ENCODE data around the gene PPP1R9B. TPM values are rescaled to one million over a fixed set of nuclear protein-coding genes. Genes with fewer than 3 reads are reported as not detected.

Gene PPP1R9B
- total and polyA plus RNA-seq, 2 donors (not counting 1 experiment from before 2014, with no cell fraction given): 80.7 to 220 TPM

DNA sequence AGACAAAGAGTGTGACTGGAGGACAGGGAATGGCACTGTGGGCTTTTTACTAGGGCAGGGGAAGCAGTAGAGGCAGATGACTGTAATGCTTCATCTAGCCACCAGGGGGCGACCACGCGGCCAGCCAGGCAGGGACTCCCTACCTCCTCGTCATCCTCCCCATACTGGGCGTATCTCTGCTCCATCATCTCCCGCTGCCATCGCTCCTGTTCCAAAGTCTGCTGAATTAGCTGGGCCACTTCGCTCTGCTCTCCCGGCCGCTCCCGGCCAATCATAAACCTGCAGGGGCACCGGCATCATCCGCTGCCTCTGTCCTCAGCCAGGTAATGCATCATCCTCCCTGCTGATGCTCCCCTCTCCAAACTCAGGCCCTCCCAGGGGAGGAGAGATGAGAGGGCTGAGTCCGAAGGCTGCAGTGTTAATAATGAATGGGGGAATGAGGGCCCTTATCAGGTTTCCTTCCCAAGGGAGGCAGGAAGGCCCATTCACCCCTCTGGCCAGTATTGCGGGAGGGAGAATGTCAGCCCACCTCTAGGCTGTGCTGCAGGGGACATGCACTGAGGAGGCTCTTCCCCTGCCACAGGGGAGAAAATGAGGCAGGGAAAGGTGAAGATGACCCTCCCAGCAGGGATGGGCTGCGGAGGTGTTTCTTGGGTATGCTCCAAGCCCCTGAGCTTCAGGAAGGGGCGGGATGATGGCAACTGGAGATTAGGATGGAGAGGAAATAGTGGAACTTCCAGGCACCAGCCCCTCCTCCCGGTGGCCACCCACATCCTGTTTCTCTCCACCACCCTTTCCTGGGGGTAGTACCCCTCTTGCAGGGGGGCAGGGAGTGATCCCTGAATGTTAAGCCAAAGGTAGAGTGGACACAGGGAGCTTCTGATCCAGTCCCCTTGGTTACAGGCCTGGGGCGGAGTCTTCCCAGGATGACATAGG lies 10.3 kb downstream of the PPP1R9B start:
- ChIA-PET CTCF (interaction anchor here (0.7 to 3.8 kb wide), 12 partner anchors 9 to 143 kb away, joined by 3 to 79 read pairs (median 6); partner anchors contain the start of genes PPP1R9B and SAMD14), POLR2A (interaction anchor here (0.8 to 1.9 kb wide), 6 partner anchors 9 to 25 kb away, joined by 3 to 9 read pairs (median 5); partner anchors contain the start of gene SAMD14)
- H3K9me3 Mint-ChIP-seq (ENCODE audit: insufficient read depth): no peaks in the 10 kb centered on the region
- TF ChIP-seq, protein P1, sequence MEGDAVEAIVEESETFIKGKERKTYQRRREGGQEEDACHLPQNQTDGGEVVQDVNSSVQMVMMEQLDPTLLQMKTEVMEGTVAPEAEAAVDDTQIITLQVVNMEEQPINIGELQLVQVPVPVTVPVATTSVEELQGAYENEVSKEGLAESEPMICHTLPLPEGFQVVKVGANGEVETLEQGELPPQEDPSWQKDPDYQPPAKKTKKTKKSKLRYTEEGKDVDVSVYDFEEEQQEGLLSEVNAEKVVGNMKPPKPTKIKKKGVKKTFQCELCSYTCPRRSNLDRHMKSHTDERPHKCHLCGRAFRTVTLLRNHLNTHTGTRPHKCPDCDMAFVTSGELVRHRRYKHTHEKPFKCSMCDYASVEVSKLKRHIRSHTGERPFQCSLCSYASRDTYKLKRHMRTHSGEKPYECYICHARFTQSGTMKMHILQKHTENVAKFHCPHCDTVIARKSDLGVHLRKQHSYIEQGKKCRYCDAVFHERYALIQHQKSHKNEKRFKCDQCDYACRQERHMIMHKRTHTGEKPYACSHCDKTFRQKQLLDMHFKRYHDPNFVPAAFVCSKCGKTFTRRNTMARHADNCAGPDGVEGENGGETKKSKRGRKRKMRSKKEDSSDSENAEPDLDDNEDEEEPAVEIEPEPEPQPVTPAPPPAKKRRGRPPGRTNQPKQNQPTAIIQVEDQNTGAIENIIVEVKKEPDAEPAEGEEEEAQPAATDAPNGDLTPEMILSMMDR (IDR thresholded peaks at IDR 0.05): peak; percentile 92
- TF ChIP-seq EZH2 (IDR thresholded peaks at IDR 0.05; ENCODE audit: borderline replicate concordance, insufficient read depth, low read depth, low read length, poor library complexity, severe bottlenecking): no peak
- Histone ChIP-seq H2AFZ (ENCODE audit: insufficient read depth, low read depth, low read length, poor library complexity, severe bottlenecking) (no peak overlapping the region), H3K4me1 (ENCODE audit: control insufficient read depth in 2 of 2, insufficient read depth in 2 of 2, low read length in 2 of 2) (peaks cover 51 to 60% of the 10 kb centered on the region in 2 donors), H3K27ac (ENCODE audit: low read length in 2 of 2) (peak overlapping the region in 1 of 2 donors; percentile 48), H3K36me3 (replicated peaks in 1 of 2; ENCODE audit: control extremely low read depth in 1 of 2, control insufficient read depth in 1 of 2, extremely low read depth in 1 of 2, insufficient read depth in 2 of 2, low read length in 1 of 2) (peaks cover 5 to 98% of the 10 kb centered on the region in 2 experiments), H3K9ac (ENCODE audit: low read length) (no peak overlapping the region), H3K4me3 (ENCODE audit: control extremely low read depth in 1 of 5, extremely low read depth in 1 of 5, insufficient read depth in 1 of 5, low read depth in 2 of 5, low read length in 4 of 5) (no peak overlapping the region), H3K9me3 (ENCODE audit: control extremely low read depth in 1 of 3, control insufficient read depth in 2 of 3, insufficient read depth in 1 of 3, low read length in 2 of 3) (no peaks in the 10 kb centered on the region), H3K4me2 (replicated peaks; ENCODE audit: low read depth, low read length, poor library complexity, severe bottlenecking) (peak overlapping the region; percentile 63), H4K20me1 (ENCODE audit: control insufficient read depth, insufficient read depth, low read length, poor library complexity, severe bottlenecking) (peaks cover 100% of the 10 kb centered on the region), H3K27me3 (replicated peaks in 1 of 4; ENCODE audit: control extremely low read depth in 1 of 4, control insufficient read depth in 3 of 4, insufficient read depth in 4 of 4, low read length in 3 of 4) (no peaks in the 10 kb centered on the region), H3K79me2 (ENCODE audit: control insufficient read depth, insufficient read depth, low read length) (peaks cover 58% of the 10 kb centered on the region)
- H3K27me3 Mint-ChIP-seq: no peaks in the 10 kb centered on the region
- ATAC-seq (ENCODE audit: low read depth) (peak; percentile 83), DNase-seq (peak; percentile 85)
- H3K4me3 Mint-ChIP-seq: peak overlapping the region; percentile 64
- intact Hi-C loops (cut with micrococcal nuclease): loop anchor here (1.0 to 2.0 kb wide), 4 partner anchors 8 to 59 kb away; no protein-coding TSS in a partner anchor
- H3K4me1 Mint-ChIP-seq: peaks cover 61% of the 10 kb centered on the region
- peak overlapping the region; percentile 81 for H3K27ac Mint-ChIP-seq
- 29% methylated on average over 12 of the region's 19 CpGs for WGBS (ENCODE audit: insufficient coverage)
